Measurements from ENCODE around the gene PASK.

PASK gene

DNA sequence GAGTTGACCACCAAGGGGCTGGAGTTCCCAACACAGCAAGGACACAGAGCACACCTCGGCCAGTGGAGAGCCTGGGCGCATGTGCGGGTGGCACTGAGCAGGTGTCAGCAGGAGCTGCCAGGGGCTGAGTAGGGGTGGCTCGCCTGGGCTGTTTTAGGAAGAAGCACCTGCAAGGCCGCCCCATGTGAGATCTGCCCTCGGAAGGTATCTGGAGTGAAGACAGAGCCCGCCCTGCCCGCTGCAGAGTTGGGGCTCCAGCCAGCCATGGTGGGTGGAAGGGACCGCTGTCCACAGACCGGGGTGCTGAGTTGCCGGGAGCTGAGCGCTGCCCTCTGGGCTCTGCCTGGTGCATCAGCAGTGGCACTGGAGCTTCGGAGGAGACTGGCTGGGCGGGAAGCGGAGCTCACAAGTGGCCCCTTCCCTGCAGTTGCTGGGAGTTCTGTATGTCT is 82.4 kb downstream of the PASK start:
- peak; percentile 35 for DNase-seq (ENCODE audit: low spot score)

DNA sequence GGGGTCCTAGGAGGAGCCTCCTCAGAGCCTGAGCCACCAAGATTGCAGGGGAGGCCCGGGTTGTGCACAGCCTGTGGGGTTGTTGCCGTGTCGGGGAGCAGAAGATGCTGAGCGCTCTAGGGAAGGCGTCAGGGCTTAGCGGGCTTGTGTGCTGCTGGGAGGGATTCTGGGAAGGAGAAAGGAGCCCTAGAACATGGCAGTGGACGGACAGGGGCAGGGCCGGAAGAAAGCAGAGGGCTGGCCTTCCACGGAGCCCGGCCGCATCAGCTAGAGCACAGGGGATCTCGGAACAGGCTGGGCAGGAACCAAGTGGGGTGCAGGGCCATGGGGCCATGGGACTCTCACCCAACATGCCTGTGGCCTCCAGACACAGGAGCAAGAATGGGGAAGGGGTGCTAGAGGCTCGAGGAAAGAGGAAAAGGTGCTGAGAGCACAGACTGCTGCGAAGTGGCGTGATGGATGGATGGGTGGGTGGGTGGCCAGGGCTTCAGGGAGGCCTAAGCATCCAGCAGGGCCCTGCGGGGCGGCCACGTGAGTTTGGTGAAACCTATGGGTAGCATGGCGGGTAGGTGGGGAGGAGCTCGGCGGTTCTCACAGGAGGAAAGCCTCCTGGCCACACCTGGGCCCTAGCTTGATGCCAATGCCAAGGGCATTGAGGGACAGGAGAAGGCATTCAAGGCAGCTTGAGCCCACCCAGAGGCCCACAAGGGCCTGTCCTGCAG is 82.9 kb downstream of the PASK start:
- no peak for DNase-seq (ENCODE audit: low spot score)
- TF ChIP-seq, protein P1, sequence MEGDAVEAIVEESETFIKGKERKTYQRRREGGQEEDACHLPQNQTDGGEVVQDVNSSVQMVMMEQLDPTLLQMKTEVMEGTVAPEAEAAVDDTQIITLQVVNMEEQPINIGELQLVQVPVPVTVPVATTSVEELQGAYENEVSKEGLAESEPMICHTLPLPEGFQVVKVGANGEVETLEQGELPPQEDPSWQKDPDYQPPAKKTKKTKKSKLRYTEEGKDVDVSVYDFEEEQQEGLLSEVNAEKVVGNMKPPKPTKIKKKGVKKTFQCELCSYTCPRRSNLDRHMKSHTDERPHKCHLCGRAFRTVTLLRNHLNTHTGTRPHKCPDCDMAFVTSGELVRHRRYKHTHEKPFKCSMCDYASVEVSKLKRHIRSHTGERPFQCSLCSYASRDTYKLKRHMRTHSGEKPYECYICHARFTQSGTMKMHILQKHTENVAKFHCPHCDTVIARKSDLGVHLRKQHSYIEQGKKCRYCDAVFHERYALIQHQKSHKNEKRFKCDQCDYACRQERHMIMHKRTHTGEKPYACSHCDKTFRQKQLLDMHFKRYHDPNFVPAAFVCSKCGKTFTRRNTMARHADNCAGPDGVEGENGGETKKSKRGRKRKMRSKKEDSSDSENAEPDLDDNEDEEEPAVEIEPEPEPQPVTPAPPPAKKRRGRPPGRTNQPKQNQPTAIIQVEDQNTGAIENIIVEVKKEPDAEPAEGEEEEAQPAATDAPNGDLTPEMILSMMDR (IDR thresholded peaks at IDR 0.05; ENCODE audit: extremely low read depth, missing control alignments), result no peak

More for the DNA sequence above, 82.4 kb downstream of the PASK start:
- TF ChIP-seq, protein P1 (IDR thresholded peaks at IDR 0.05; ENCODE audit: extremely low read depth, missing control alignments), result no peak

DNA sequence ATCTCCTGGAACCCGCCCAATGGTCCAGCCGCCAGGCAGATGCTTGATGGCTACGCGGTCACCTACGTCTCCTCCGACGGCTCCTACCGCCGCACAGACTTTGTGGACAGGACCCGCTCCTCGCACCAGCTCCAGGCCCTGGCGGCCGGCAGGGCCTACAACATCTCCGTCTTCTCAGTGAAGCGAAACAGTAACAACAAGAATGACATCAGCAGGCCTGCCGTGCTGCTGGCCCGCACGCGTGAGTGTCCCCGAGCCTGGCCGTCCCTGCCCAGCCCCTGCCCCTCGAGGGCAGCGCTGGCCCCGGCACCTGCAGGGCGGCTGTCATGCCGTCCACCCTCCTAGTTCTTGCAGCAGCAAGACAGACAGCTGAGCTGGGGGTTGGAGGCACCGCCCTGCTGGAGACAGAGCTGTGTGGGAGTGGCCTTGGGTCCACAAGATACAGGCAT is 83.9 kb downstream of the PASK start:
- DNase-seq (ENCODE audit: low spot score), result peak; percentile 28
- TF ChIP-seq, protein P1 (IDR thresholded peaks at IDR 0.05; ENCODE audit: extremely low read depth, missing control alignments), result no peak

DNA sequence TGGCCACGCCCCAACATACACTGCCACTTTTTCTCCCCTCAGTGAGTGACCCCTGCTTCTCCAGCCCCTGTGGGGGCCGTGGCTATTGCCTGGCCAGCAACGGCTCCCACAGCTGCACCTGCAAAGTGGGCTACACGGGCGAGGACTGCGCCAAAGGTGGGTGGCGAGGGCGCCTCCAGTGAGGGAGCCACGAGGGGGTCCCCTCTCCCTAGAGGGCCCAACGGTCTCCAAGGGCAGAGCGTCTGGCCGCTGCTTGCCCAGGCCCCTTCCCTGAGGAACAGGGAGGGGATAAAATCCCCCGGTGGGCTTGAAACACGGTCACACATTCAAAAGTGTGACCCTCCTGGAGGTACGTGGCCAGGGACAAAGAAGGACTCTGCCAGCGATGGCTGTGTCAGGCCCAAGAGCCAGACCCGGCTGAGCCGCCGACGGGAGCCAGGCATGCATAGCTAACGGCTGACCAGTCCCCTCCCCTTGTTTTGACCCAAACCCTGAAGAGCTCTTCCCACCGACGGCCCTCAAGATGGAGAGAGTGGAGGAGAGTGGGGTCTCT is 84.4 kb downstream of the PASK start:
- TF ChIP-seq, protein P1 (IDR thresholded peaks at IDR 0.05; ENCODE audit: extremely low read depth, missing control alignments), result no peak
- peak; percentile 32 for DNase-seq (ENCODE audit: low spot score)

DNA sequence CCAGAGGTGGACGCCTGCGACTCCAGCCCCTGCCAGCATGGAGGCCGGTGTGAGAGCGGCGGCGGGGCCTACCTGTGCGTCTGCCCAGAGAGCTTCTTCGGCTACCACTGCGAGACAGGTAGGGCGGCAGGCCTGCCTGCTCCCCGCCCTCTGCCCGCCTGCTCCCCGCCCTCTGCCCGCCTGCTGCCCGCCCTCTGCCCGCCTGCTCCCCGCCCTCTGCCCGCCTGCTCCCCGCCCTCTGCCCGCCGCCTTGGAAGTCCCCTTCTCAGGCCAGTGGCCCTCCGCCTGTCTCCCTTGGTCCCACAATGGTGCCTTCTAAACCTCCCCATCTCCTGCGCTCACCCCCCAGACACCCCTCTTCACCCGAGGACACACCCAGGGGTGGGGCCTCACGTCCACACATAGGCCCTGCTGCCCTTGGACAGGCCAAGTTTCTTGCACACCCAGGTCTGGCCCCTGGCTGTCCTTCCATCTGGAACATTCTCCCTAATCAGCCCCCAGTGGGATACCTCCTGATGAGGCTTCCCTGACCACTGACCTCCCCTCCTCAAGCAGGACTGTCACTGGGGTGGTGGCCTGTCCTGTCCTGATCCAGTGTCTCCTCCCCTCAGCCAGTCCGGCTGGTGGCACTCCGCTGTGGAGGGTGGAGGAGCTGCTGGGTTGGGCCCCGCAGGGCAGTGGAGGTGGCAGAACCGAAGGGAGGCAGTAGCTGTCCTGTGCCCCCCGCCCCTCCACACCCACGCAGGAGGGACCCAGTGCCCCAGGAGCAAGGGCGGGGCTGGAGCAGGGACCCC is 85.1 kb downstream of the PASK start:
- peak; percentile 60 for DNase-seq (ENCODE audit: low spot score)
- TF ChIP-seq, protein P1 (IDR thresholded peaks at IDR 0.05; ENCODE audit: extremely low read depth, missing control alignments), result no peak

DNA sequence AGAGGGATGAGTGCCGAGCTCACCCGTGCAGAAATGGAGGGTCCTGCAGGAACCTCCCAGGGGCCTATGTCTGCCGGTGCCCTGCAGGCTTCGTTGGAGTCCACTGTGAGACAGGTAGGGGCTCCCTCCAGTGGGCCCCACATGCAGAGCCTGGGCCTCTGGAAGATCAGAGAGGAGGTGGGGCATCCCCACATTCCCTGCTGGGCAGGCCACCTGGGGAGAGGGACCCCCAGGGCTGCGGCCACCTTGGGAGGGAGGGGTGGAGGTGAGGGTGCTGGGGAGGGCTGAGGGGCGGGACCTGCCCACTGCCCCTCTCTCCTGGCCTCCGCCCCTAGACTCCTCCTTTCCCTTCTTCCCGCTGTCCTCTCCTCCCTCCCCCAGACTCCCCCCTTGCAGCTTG is 85.7 kb downstream of the PASK start:
- TF ChIP-seq, protein P1 (IDR thresholded peaks at IDR 0.05; ENCODE audit: extremely low read depth, missing control alignments), result no peak
- peak; percentile 32 for DNase-seq (ENCODE audit: low spot score)

DNA sequence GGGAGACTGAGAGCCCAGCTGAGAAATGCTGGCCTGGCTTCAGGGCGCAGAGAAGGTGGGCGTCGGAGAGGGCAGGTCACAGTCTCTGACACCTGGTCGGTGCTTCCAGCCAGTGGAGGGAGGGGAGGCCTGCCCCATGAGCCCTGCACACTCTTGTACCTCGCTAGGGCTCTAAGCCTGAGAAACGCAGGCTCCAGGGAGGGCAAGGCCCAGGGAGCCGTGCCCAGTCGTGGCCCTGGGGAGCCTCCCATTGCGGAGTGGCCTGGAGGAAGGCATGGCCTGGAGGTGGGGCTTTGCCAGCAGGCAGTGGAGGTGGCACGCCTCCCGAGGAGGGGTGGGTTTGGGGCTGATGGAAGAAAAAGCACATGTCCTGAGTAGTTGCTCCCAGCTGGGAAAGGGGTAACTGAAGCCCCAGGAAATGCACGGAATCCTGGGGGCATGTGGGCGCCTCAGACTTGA is 86.2 kb downstream of the PASK start:
- no peak for DNase-seq (ENCODE audit: low spot score)
- TF ChIP-seq, protein P1 (IDR thresholded peaks at IDR 0.05; ENCODE audit: extremely low read depth, missing control alignments), result no peak

Measured in GM20000 (cell line).